CD14-positive monocyte (primary cell): ENCODE measurements around the gene LIX1. TPM values are rescaled to one million over a fixed set of nuclear protein-coding genes. Genes with fewer than 3 reads are reported as not detected.

Source experiments
- DNase-seq, 3 donors: peaks; one replicate each; pipeline ENCODE4 v3.0.0-alpha.2; 2011 to 2022
- H2AFZ ChIP-seq: 2 replicates; pipeline ENCODE4 v1.6.0; 2012; ENCODE audit warnings: mild to moderate bottlenecking, low read depth, low read length, inconsistent platforms; ENCODE audit not compliant: insufficient read depth, poor library complexity, severe bottlenecking
- H3K27ac ChIP-seq, 2 donors: 1 replicate in 1 of 2; 2 replicates in 1 of 2; pipeline ENCODE4 v1.5.1; 2012 to 2013; ENCODE audit warnings: low read length in 2 of 2, control low read depth in 1 of 2, inconsistent platforms in 1 of 2, low read depth in 1 of 2, mild to moderate bottlenecking in 1 of 2
- H3K27me3 ChIP-seq, 2 donors: one replicate each; pipeline versions ENCODE4 v1.6.0 to v1.6.1; 2011 to 2013; ENCODE audit warnings: low read length in 2 of 2; ENCODE audit not compliant: control insufficient read depth in 2 of 2, insufficient read depth in 2 of 2
- H3K36me3 ChIP-seq, 2 donors: replicated peaks in 1 of 2; 1 replicate in 1 of 2; 2 replicates in 1 of 2; pipeline versions ENCODE4 v1.5.1 to v1.6.1; 2012 to 2013; ENCODE audit warnings: low read length in 2 of 2, control low read depth in 1 of 2, inconsistent platforms in 1 of 2, mild to moderate bottlenecking in 1 of 2; ENCODE audit not compliant: insufficient read depth in 2 of 2, control insufficient read depth in 1 of 2
- H3K4me1 ChIP-seq, 2 donors: 1 replicate in 1 of 2; 2 replicates in 1 of 2; pipeline versions ENCODE4 v1.5.1 to v1.6.1; 2012 to 2013; ENCODE audit warnings: low read length in 2 of 2, control low read depth in 1 of 2, inconsistent platforms in 1 of 2, mild to moderate bottlenecking in 1 of 2, moderate library complexity in 1 of 2; ENCODE audit not compliant: insufficient read depth in 2 of 2, control insufficient read depth in 1 of 2
- H3K4me2 ChIP-seq: replicated peaks from 2 replicates; pipeline ENCODE3; 2012; ENCODE audit warnings: low read length, moderate library complexity, mild to moderate bottlenecking; ENCODE audit not compliant: poor library complexity, severe bottlenecking; ENCODE audit errors: extremely low read depth
- H3K4me3 ChIP-seq, 3 experiments: fragments of 200-600 bp in 1 of 3; sonication (generic) in 1 of 3; replicated peaks in 1 of 3; 1 replicate in 2 of 3; 2 replicates in 1 of 3; pipeline ENCODE4 v1.5.1; 2011 to 2013; ENCODE audit warnings: low read length in 3 of 3, mild to moderate bottlenecking in 3 of 3, control low read depth in 2 of 3, low read depth in 2 of 3, inconsistent platforms in 1 of 3, moderate library complexity in 1 of 3
- H3K79me2 ChIP-seq: 2 replicates; pipeline ENCODE4 v1.6.0; 2012; ENCODE audit warnings: mild to moderate bottlenecking, control low read depth, inconsistent platforms, low read length, moderate library complexity; ENCODE audit not compliant: insufficient read depth
- H3K9ac ChIP-seq: 2 replicates; pipeline ENCODE4 v1.6.0; 2017; ENCODE audit warnings: low read length, mild to moderate bottlenecking; ENCODE audit not compliant: insufficient read depth, poor library complexity, severe bottlenecking
- H3K9me3 ChIP-seq, 2 donors: replicated peaks in 1 of 2; 1 replicate in 1 of 2; 2 replicates in 1 of 2; pipeline versions ENCODE4 v1.5.1 to v1.6.1; 2012 to 2013; ENCODE audit warnings: low read length in 2 of 2, control low read depth in 1 of 2; ENCODE audit not compliant: control insufficient read depth in 1 of 2, insufficient read depth in 1 of 2
- H4K20me1 ChIP-seq: 2 replicates; pipeline ENCODE4 v1.6.0; 2012; ENCODE audit warnings: mild to moderate bottlenecking, low read length, control low read depth, moderate library complexity; ENCODE audit not compliant: insufficient read depth
- H3K27ac Mint-ChIP-seq, 7 donors: one replicate each; pipeline ENCODE4 v1.8.0; 2020; ENCODE audit warnings: mild to moderate bottlenecking in 7 of 7, mixed read lengths in 7 of 7, moderate library complexity in 6 of 7, inconsistent platforms in 2 of 7
- H3K27me3 Mint-ChIP-seq, 3 donors: one replicate each; pipeline ENCODE4 v1.8.0; 2021 to 2022; ENCODE audit warnings: low read depth in 3 of 3, mild to moderate bottlenecking in 3 of 3, mixed read lengths in 3 of 3, moderate library complexity in 3 of 3, inconsistent platforms in 1 of 3
- H3K36me3 Mint-ChIP-seq, 2 donors: one replicate each; pipeline ENCODE4 v1.8.0; 2020; ENCODE audit warnings: mixed read lengths in 2 of 2, inconsistent platforms in 1 of 2, mild to moderate bottlenecking in 1 of 2
- H3K4me1 Mint-ChIP-seq: one replicate; pipeline ENCODE4 v1.8.0; 2020; ENCODE audit warnings: mild to moderate bottlenecking, mixed read lengths
- H3K4me3 Mint-ChIP-seq, 2 donors: one replicate each; pipeline ENCODE4 v1.8.0; 2020; ENCODE audit warnings: mild to moderate bottlenecking in 2 of 2, mixed read lengths in 2 of 2, moderate library complexity in 1 of 2
- H3K9me3 Mint-ChIP-seq, 7 donors: one replicate each; pipeline ENCODE4 v1.8.0; 2020 to 2022; ENCODE audit warnings: mixed read lengths in 7 of 7, mild to moderate bottlenecking in 6 of 7, moderate library complexity in 6 of 7, inconsistent platforms in 2 of 7
- WGBS: methylation state at CpG from one replicate; pipeline ENCODE4 v1.1.5; 2013; ENCODE audit warnings: missing lambda C conversion rate; ENCODE audit not compliant: insufficient coverage; 5-methylcytosine and 5-hydroxymethylcytosine counted together
- intact Hi-C, 2 donors: fragments of 100-400 bp; cut with micrococcal nuclease; formaldehyde crosslinking; loops; one replicate each; pipeline versions ENCODE4 v1.15.0 to v1.15.1; 2023
- polyA plus RNA-seq, 3 donors: library from polyadenylated mRNA; depleted of rRNA in 1 of 3; unstranded in 2 of 3; stranded (reverse) in 1 of 3; fragments of 300-500 nt in 2 of 3; fragments of >200 nt in 1 of 3; fragmentation: Illumina TruSeq in 2 of 3; gene quantifications; 1 replicate in 2 of 3; 2 replicates in 1 of 3; pipeline ENCODE4 v1.2.3, GENCODE V29; 2012 to 2021
- TF ChIP-seq, protein P1 (sequence below): fragments of 200-600 bp; IDR thresholded peaks from one replicate; pipeline ENCODE4 v1.8.0; 2022; ENCODE audit warnings: antibody characterized with exemption, mild to moderate bottlenecking

Gene LIX1
- polyA plus RNA-seq, 3 donors, result not detected

DNA sequence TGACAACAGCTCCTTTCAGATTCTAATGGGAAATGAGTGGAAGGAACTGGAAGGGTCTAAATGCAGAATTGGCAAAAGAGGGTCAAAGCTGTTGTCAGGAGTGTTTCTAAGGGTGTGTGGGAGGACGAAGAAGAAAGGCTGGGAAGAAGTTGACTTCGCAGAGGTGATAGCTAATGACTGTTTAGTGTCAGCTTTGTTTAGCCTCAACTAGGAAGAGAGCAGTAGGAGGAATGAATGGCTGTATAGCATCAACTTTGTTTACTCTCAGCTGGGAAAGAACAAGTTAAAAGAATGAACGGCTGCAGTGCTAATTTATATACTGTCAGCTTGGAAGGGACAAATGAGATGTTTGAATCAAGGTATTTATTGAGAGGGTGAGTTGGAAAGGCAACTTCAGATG lies 5.9 kb upstream of the LIX1 start:
- H2AFZ ChIP-seq, result no peak overlapping the region
- no peak for DNase-seq
- H3K4me3 Mint-ChIP-seq, result no peak overlapping the region
- H3K9me3 ChIP-seq, result no peaks in the 10 kb centered on the region
- no peaks in the 10 kb centered on the region for H3K4me1 Mint-ChIP-seq
- no peak overlapping the region for H3K27ac Mint-ChIP-seq
- H3K27ac ChIP-seq, result no peak overlapping the region
- H3K4me3 ChIP-seq, result no peak overlapping the region
- no peak overlapping the region for H3K9ac ChIP-seq
- 89% methylated on average over 2 of the region's 3 CpGs for whole genome bisulfite sequencing
- H3K36me3 Mint-ChIP-seq, result no peaks in the 10 kb centered on the region
- H3K4me2 ChIP-seq, result no peak overlapping the region
- intact Hi-C loops, result no loop called here
- H4K20me1 ChIP-seq, result no peaks in the 10 kb centered on the region
- H3K27me3 Mint-ChIP-seq, result peaks cover 0 to 4% (median 0%) of the 10 kb centered on the region in 3 donors
- H3K9me3 Mint-ChIP-seq, result no peaks in the 10 kb centered on the region
- H3K79me2 ChIP-seq, result no peaks in the 10 kb centered on the region
- no peaks in the 10 kb centered on the region for H3K36me3 ChIP-seq
- H3K27me3 ChIP-seq, result no peaks in the 10 kb centered on the region
- H3K4me1 ChIP-seq, result no peaks in the 10 kb centered on the region
- TF ChIP-seq, protein P1, sequence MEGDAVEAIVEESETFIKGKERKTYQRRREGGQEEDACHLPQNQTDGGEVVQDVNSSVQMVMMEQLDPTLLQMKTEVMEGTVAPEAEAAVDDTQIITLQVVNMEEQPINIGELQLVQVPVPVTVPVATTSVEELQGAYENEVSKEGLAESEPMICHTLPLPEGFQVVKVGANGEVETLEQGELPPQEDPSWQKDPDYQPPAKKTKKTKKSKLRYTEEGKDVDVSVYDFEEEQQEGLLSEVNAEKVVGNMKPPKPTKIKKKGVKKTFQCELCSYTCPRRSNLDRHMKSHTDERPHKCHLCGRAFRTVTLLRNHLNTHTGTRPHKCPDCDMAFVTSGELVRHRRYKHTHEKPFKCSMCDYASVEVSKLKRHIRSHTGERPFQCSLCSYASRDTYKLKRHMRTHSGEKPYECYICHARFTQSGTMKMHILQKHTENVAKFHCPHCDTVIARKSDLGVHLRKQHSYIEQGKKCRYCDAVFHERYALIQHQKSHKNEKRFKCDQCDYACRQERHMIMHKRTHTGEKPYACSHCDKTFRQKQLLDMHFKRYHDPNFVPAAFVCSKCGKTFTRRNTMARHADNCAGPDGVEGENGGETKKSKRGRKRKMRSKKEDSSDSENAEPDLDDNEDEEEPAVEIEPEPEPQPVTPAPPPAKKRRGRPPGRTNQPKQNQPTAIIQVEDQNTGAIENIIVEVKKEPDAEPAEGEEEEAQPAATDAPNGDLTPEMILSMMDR, result no peak

DNA sequence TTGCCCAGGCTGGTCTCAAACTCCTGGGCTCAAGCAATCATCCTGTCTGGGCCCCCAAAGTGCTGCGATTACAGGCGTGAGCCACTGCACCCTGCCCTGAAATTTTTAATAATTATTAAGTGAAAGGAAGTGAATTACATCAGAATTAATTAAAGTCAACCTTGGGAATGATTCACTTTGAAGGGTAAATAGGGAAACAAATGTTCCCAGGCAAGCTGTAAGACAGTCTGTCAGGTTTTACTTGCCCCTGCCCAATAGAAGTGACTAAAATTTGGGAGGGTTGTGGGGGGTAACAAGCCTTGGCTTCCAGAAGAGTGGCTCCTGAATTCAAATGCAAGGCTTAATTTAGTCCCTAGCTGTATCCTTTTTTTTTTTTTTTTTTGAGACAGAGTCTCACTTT lies 1.3 kb upstream of the LIX1 start:
- Mint-ChIP-seq H3K27ac (peak overlapping the region in 1 of 7 donors; percentile 41), H3K9me3 (no peaks in the 10 kb centered on the region), H3K4me3 (no peak overlapping the region), H3K27me3 (peaks cover 0 to 2% (median 0%) of the 10 kb centered on the region in 3 donors), H3K36me3 (no peaks in the 10 kb centered on the region), H3K4me1 (peaks cover 11% of the 10 kb centered on the region)
- TF ChIP-seq, protein P1, result no peak
- no peaks in the 10 kb centered on the region for H4K20me1 ChIP-seq
- no peaks in the 10 kb centered on the region for H3K36me3 ChIP-seq
- H3K9me3 ChIP-seq, result no peaks in the 10 kb centered on the region
- no peaks in the 10 kb centered on the region for H3K27me3 ChIP-seq
- intact Hi-C loops, result no loop called here
- no peak overlapping the region for H3K9ac ChIP-seq
- H3K4me2 ChIP-seq, result no peak overlapping the region
- DNase-seq, result no peak
- H3K4me1 ChIP-seq, result no peaks in the 10 kb centered on the region
- H2AFZ ChIP-seq, result no peak overlapping the region
- H3K27ac ChIP-seq, result no peak overlapping the region
- H3K4me3 ChIP-seq, result no peak overlapping the region
- WGBS, result no CpG with 5 or more reads among the region's 2 CpGs
- no peaks in the 10 kb centered on the region for H3K79me2 ChIP-seq
